Middle frontal gyrus (tissue), 1 donor: Measurements from ENCODE around the gene GTF3A.
A peak's percentile ranks its signal among the peaks of the same experiment; 100 is the strongest.
"Not testable (repeated sequence)": the region's sequence is repeated elsewhere in the genome, so short reads cannot be mapped to it uniquely, and the experiment has no call there.

Experiments
- DNase-seq: peaks from one replicate; pipeline ENCODE4 v3.0.0-alpha.2; 2015; ENCODE audit warnings: low spot score; ENCODE audit errors: extremely low spot score

GTF3A gene

DNA sequence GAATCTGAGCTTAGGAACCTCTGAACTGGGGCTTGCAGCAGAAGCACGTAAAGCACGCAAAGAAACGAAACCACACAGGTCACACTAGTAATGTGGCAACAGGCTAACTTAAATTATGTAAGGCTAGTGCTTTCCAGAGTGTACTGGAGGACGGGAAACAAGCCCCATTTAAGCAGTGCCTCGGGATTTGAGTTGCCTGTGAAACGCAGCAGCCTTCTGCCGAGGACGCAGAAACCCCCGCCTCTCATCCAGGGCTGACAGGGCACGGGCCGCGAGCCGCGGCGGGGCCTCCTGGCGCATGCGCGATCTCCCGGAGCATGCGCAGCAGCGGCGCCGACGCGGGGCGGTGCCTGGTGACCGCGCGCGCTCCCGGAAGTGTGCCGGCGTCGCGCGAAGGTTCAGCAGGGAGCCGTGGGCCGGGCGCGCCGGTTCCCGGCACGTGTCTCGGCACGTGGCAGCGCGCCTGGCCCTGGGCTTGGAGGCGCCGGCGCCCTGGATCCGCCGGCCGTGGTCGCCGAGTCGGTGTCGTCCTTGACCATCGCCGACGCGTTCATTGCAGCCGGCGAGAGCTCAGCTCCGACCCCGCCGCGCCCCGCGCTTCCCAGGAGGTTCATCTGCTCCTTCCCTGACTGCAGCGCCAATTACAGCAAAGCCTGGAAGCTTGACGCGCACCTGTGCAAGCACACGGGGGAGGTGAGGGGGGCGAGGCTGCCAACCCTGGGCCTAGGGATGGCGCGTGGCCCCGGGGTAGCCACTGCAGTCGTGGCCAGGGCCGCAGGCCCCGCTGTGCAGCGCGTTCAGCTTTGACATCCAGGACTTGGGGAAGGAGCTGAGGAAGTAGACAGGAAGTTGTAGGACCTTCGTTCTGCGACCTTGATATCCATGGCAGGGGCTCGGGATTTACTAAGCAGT is at the start of gene GTF3A:
TSS of gene GTF3A (plus strand) at position 374 of the 912 bp plus-strand sequence.
- DNase-seq, result peak; percentile 81

DNA sequence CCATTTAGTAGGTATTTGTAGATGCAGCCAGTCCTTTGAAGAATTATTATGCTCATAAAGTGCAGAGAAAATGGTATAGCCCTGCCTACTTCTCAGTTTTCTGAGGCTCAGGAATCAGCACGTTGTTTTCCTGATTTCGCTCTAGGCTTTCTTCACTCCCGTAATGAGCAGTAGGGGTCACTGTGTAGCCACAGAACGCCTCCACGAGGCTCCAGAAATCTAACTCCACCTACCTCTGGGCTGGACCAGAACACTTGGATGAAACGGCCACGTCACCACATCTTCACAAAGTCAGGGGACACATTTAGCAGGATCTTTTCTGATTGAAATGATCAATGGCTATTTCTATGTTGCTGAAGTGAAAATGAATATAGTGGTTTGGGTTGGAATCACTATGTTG is 49.8 kb upstream of the GTF3A start:
- DNase-seq, result peak; percentile 21

DNA sequence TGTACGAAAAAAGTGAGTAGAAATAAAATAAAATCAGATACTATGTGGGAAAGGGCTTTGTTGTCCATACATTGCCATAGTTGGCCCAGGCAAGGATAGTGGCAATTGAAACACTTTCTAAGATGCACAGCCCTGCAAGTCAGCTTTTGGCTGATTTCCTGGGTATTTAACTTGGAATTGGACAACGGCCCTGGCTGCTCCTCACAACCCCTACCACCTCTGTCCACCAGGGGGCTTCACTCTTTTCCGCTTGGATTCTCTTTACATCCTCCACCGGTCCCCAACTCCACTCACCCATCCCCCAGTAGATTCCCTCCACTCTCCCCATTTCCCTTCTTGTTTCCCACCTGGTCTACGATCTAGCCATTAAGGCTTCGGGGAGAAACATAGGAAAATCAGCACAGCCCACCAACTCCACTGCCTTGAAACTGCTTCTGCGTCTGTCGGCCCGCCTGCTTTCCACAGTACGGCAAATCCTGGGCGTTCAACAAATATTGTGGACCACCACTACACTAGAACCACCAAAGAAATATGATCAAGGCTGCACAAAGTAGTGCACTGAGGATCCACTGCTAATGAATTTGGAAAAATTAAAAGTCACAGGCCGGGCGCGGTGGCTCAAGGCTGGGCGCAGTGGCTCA is 48.6 kb upstream of the GTF3A start:
- DNase-seq, result no peak

DNA sequence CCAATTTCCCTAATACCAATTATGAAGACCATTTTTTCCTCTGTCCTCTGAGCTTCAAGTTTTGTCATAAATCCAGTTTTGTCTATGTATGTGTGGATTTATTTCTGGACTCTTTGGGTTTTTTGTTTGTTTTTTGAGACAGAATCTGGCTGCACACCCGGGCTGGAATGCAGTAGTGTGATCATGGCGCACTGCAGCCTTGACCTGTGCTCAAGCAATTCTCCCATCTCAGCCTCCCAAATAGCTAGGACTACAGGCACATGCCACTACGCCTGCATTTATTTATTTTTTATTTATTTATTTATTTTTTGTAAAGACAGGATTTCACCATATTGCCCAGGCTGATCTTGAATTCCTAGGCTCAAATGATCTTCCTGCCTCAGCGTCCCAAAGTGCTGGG is 45.3 kb upstream of the GTF3A start:
- DNase-seq, result no peak

DNA sequence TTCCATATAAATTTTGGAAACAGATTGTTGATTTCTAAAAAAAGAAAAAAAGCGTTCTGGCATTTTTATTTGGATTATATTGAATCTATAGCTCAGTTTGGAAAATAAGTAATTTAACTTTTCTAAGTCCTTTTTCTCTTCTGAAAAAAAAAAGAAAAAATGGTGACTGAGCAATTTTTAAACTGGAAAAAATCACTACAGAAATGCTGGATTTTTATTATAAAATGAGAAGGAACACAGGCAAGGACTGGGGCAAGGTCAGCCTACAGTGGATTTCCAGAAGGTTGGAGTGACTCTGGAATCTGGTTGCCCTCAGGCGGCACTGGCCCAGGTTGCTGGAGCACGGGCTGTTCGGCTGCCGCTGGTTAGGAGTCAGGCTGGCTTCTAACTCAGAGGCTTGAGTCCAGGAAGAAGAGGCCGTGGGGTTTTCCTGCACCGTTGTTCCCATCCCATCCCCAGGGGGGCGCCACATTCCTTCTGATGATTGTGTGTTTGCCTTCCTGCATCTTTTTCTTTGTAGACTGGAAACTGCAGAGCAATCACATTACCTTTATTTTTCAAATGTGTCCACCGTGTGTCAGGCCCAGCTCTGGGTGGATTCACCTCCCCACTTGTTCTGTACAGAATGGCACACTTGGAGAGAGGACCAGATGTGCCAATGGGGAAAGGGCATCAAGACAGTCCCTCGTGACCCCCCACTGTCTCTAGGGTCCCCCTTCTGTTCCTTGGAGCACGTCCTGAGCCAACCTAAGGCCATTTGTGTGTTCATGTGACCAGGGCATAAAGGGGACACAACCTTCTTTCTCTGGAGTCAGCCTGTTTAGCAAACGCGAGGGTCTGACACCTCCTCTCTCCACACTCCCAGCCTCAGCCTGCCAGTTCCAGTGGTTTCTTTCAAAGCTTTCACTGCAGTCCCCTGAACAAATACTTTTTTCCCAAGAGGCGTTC is 44.5 kb upstream of the GTF3A start:
- DNase-seq, result peak; percentile 16

DNA sequence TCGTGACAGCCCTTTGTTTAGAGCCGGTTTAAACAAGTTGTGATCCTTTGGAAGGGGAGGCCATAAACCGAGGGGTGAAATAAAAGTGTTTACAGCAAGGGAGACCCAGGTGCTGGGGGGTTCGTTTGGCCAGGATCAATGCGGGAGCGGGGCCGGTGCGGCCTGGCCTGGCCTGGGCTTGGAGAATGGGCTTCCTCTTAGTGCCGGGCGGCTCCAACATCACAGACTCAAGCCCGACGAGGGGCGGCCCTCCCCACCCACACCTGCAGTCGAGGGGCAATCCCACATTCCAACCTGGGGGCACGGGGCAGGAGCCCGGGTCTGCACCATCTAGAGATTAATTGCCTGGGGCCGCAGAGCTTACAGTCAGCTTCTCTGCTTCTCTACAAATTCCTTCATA is 42.8 kb upstream of the GTF3A start:
- no peak for DNase-seq

DNA sequence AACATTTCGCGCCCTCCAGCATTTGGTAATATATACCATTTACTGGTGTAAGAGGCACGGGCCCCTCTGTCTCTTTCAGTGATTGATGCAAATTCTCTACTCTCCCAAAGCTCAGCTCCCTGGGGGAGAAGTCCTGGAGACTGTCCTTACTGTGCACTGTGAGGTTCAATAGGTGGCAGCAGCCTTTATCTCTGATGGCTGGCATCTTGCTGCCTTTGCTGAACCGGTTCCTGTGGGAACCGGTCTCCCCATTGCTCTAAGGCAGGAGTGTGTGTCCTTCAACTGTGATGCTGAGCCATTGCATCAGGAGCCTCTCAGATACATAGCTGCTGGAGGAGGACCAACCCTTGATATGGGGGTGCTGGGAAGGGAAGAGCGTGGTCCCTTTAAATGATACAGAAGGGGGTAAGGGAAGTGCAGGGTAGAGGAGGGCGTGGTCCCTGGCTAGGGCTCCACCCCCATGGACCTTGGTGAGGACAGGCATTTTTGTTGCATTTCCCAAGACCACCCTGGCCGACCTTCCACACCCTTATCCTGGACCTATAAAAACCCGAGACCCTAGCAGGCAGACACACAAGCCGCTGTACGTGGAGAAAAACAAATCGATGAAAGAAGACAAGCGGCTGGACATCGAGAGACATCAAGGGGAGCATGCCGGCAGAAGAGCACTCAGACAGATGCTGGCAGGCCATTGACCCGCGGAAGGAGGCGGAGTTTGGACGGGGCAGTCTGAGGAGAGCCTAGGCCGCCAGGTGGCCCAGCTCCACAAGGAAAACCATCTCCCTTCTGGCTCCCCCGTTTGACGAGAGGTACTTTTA is 41.1 kb upstream of the GTF3A start:
- no peak for DNase-seq

DNA sequence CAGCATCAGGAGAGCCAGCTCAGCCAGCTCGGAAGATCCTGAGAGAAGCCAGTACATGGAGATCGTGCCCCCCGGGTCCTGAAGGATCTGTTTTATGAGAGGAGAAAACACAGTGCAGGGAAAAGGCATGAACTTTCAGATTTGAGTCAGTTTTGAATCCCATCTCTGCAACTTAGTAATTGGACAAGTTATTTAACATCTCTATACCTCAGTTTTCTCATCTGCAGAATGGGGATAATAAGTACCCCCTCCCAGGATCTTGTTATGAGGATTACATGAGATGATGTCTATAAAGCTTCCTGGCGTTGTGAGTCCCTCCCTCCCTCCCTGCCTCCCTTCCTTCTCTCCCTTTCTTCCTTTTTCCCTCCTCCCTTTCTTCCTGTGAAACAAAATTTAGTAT is 40.1 kb upstream of the GTF3A start:
- no peak for DNase-seq

DNA sequence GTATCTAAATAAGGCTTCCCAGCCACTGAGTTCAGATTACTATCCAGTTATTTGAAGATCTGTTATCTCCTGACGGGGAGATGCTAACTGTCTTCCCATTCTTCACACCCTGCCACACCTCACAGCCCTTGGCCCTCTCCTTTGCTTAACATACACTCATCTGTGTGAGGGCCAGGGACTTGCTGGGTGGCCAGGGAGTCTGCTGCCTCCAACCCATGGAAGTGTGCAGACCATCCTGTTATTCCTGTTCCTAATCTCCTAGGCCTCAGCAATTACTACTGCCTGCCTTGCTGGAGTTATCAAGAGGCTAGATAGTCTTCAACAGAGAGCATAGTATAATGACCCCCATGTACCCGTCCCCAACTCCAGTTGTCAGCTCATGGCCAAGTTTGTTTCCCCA is 36.2 kb upstream of the GTF3A start:
- no peak for DNase-seq

DNA sequence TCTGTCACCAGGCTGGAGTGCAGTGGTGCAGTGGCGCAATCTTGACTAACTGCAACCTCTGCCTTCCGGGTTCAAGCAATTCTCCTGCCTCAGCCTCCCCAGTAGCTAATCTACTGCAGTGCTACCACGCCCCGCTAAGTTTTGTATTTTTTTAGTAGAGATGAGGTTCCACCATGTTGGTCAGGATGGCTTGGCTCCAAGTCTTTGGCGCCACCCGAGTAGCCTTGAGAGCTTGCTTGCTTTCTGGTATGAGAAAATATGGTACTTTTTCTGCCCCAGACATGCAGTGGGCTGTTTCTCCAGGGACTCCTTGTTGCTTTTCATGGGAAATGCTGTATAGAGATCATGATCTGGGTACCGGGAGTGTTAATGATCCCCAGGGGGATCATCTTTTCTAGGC is 34.5 kb upstream of the GTF3A start:
- no peak for DNase-seq

DNA sequence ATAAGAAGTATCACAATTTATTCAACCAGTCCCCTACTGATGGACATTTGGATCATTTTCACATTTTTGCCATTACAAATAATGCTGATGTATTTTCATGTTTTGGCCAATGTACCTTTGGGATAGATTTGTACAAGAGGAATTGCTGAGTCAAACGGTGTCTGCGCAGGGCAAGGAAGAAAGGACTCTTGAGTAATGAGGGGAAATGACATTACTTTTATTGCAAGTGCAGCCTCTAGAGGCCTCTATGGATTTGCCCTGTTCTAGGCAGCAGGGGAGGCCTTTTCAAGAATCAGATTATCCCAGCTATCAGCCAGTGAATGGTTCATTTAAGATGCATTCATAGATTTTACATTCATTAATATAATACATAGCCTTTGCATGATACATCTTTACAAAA is 32.9 kb upstream of the GTF3A start:
- DNase-seq, result no peak

DNA sequence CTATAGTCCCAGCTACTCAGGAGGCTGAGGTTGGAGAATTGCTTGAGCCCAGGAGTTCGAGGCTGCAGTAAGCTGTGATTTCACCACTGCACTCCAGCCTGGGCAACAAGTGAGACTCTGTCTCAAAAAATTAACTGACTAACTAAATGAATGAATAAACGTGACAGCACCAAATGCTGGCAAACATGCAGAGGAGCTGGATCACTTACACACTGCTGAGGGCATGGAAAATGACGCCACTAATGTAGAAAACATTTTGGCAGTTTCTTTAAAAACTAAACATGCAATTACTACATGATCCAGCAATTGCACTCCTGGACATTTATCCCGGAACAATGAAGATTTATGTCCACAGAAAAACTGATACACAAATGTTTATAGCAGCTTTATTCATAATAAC is 31.3 kb upstream of the GTF3A start:
- DNase-seq, result no peak

DNA sequence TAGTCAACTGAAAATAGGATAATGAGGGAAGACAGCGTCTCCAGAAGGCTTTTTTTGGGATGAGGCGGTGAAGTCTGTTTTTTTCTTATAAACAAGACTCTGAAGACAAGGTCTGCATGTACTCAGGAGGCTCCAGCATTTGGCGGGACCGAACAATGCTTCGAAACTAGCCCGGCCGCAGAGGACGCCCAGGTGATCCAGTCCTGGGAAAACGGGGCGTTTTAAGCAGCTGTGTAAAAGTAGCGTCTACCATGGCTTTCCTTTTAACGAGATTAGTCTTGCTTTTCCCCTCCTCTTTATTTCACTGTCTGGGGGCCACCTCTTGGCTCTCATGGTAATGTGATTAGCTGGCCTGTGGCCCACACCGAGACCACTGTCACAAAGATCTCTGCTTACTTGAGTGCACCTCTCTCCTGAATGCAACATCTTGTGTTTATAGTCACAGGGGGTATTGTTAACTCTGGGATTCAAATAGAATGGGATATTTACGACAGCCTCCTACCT is 29.4 kb upstream of the GTF3A start:
- no peak for DNase-seq

DNA sequence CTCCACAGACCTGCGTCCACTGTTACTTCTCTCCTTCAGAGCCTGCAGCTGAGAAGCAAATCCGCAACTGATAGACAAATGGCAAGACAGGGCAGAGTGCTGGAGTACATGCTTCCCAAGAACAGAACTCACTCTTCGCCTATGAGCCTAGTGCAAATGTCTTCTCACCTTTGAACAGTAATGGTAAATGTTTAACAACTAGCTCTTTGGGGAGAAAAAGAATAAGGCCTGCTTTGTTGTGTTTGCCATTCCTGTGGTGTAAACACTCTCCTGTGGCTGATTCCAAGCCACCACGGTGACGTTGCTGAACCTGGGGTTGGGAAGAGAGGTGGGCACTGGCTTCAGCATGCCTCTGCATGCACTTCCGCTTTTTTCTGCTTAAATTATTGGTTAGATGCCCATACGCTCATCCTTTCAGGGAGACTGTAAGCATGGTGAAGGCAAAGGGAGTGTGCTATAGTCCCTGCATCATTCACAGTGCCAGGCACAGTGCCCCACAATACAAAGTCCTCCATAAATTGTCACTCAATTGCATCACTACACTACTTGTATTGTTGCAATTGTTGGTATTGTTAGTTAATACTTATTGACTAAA is 28.1 kb upstream of the GTF3A start:
- no peak for DNase-seq

DNA sequence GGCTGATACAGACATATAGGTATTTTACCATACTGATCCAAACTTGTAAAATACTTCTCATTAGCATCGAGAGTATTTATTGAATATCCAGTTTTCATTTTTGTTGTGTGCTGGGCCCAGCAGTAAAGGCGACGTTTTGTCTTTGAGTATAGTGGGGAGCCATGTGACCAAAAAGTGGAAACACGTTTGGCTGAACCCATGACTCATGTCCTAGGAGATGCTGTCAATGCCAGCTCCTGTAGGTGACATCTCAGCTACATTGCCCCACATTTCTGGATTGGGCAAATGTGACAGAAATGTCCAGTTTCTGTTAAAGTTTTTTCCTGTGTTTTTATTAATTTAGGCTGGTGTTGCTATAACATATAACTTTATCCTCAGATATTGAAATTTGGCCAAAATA is 26.1 kb upstream of the GTF3A start:
- DNase-seq, result no peak

DNA sequence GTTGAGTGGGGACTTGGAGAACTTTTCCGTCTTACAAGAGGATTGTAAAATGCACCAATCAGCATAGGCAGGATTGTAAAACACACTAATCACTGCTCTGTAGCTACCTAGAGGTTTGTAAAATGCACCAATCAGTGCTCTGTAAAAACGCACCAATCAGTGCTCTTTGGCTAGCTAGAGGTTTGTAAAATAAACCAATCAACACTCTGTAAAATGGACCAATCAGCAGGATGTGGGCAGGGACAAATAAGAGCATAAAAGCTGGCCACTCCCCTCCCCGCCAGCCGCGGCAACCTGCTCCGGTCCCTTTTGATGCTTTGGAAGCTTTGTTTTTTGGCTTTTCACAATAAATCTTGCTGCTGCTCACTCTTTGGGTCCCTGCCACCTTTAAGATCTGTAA is 24.0 kb upstream of the GTF3A start:
- not testable (repeated sequence) for DNase-seq

DNA sequence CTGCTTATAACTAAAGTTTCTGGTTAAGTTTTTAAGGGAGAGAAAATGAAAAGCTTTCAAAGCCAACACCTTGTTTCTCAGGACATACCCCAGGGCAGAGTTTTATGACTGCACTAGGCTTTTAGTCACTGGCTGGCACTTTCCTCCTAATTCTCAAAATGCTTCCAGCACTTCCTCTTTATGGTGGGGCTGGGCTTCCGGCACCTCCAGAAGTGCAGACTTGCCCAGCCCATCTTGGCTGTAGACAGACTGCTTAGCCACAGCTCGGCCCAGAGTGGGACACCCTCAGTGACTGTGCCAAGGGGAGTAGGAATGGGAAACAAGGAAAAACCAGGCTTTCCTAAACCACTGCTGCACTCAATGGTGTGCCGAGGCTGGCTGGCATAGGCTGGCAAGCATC is 23.2 kb upstream of the GTF3A start:
- DNase-seq, result no peak

DNA sequence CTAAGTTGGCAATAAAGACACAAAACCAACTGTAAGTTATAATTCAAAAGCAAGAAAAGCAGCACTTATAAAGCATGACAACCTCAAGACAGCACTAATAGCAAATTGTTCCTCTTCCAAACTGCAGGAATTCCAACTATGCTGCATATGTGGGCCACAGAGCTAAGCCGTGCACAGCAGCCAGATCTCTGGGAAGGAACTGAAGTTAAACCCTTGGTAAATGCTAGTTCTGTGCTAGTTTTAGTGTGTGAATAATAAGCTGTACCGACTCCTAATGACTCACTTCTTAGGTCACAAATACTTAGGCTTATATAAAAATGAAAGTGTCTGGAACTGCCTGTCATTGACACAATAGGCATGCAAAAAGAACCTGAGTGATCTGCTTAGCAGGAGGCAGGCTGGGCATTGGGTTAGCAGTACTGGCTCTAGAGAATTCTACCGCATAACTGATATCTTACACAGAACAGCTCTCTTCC is 21.2 kb upstream of the GTF3A start:
- no peak for DNase-seq

DNA sequence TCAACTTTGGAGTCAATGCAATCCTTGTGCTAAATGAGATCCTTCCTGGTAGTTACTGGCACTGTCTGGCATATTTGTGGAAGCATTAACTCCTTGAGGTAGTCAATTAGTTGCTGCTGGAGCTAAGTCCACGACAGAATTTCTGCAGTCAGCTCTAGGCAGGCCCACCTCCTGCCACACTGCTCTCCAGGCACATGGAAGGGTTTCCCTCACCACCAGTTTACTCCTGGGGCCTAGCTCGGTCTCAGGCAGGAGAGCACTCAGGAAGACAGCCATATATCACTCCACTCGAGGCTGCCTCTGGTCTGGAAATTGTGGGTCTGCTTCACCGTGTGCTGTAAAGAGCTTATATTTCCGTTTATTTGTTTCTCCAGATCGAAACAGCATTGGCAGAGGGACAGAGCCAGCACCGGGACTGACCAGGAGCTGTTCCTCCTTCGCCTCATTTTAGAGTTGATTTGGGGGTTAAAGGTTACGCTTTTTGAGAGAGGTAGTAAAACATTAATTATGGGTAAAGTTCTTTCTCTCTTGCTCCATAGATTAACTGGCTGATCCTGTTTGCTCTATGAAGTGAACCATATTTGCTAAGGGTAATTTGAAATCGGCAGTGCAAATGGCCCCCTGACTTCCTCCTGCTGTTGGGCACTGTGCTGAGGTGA is 20.6 kb upstream of the GTF3A start:
- DNase-seq, result no peak

DNA sequence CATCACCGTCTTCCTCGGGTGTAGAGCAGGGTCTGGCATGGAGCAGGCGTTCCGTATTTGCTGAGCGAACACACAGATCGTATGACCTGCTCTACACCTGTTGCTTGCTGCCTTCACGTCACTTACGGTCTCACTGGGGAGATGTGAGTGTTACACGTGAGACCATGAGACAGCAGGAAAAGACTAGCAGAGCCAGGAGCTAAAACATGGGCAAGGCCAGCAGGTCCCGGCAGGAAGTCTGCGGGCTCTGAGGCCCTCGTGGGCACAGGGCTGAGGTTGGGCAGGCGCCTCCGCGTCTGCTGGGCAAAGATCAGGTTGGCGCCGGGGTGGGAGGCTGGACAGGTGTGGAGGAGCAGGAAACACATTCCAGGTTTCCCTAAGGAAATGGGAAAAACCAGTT is 19.7 kb upstream of the GTF3A start:
- no peak for DNase-seq
